HEK293 (cell line): Measurements from ENCODE around the gene PPIC.

ENCODE experiments used
- GLIS2 ChIP-seq: fragments of 450-650 bp; formaldehyde crosslinking; IDR thresholded peaks from 2 replicates; pipeline ENCODE4 v1.5.1; 2016; ENCODE audit warnings: missing biosample characterization, missing genetic modification characterization
- HIC1 ChIP-seq: fragments of 450-650 bp; formaldehyde crosslinking; IDR thresholded peaks from 2 replicates; pipeline ENCODE4 v1.5.1; 2016; ENCODE audit warnings: missing biosample characterization, missing genetic modification characterization
- IKZF3 ChIP-seq: fragments of 450-650 bp; IDR thresholded peaks from 2 replicates; pipeline ENCODE4 v1.5.0; 2018; ENCODE audit warnings: missing biosample characterization, mild to moderate bottlenecking, missing genetic modification characterization, moderate library complexity
- SCRT2 ChIP-seq: fragments of 450-650 bp; formaldehyde crosslinking; IDR thresholded peaks from 2 replicates; pipeline ENCODE4 v1.5.1; 2016; ENCODE audit warnings: missing biosample characterization, missing genetic modification characterization
- ZBTB20 ChIP-seq: fragments of 450-650 bp; formaldehyde crosslinking; IDR thresholded peaks from 2 replicates; pipeline ENCODE4 v1.5.1; 2016; ENCODE audit warnings: missing biosample characterization, missing genetic modification characterization
- ZIC2 ChIP-seq: fragments of 450-650 bp; formaldehyde crosslinking; IDR thresholded peaks from 2 replicates; pipeline ENCODE4 v1.5.1; 2016; ENCODE audit warnings: missing biosample characterization, missing genetic modification characterization
- ZNF114 ChIP-seq: fragments of 450-650 bp; formaldehyde crosslinking; IDR thresholded peaks from 2 replicates; pipeline ENCODE4 v1.5.0; 2017; ENCODE audit warnings: missing biosample characterization, missing genetic modification characterization
- ZNF138 ChIP-seq: fragments of 450-650 bp; formaldehyde crosslinking; IDR thresholded peaks from 2 replicates; pipeline ENCODE4 v1.5.1; 2016; ENCODE audit warnings: missing biosample characterization, missing genetic modification characterization, borderline replicate concordance
- ZNF140 ChIP-seq: fragments of 450-650 bp; formaldehyde crosslinking; IDR thresholded peaks from 2 replicates; pipeline ENCODE4 v1.5.1; 2016; ENCODE audit warnings: missing biosample characterization, missing genetic modification characterization
- ZNF148 ChIP-seq: fragments of 450-650 bp; formaldehyde crosslinking; IDR thresholded peaks from 2 replicates; pipeline ENCODE4 v1.5.0; 2017; ENCODE audit warnings: missing biosample characterization, missing genetic modification characterization, borderline replicate concordance
- ZNF184 ChIP-seq: fragments of 450-650 bp; IDR thresholded peaks from 2 replicates; pipeline ENCODE4 v1.5.1; 2018; ENCODE audit warnings: missing biosample characterization, mild to moderate bottlenecking, missing genetic modification characterization
- ZNF221 ChIP-seq: fragments of 450-650 bp; formaldehyde crosslinking; IDR thresholded peaks from 2 replicates; pipeline ENCODE4 v1.5.1; 2017; ENCODE audit warnings: missing biosample characterization, missing genetic modification characterization, borderline replicate concordance
- ZNF223 ChIP-seq: fragments of 450-650 bp; formaldehyde crosslinking; IDR thresholded peaks from 2 replicates; pipeline ENCODE4 v1.5.1; 2016; ENCODE audit warnings: missing biosample characterization, missing genetic modification characterization
- ZNF24 ChIP-seq: fragments of 450-650 bp; formaldehyde crosslinking; IDR thresholded peaks from 2 replicates; pipeline ENCODE4 v1.5.1; 2016; ENCODE audit warnings: missing biosample characterization, missing genetic modification characterization
- ZNF404 ChIP-seq: fragments of 450-650 bp; formaldehyde crosslinking; IDR thresholded peaks from 2 replicates; pipeline ENCODE4 v1.5.1; 2017; ENCODE audit warnings: missing biosample characterization, missing genetic modification characterization
- ZNF433 ChIP-seq: fragments of 450-650 bp; formaldehyde crosslinking; IDR thresholded peaks from 2 replicates; pipeline ENCODE4 v1.5.1; 2016; ENCODE audit warnings: missing biosample characterization, missing genetic modification characterization, low read depth
- ZNF48 ChIP-seq: fragments of 450-650 bp; formaldehyde crosslinking; IDR thresholded peaks from 2 replicates; pipeline ENCODE4 v1.5.1; 2016; ENCODE audit warnings: missing biosample characterization, missing genetic modification characterization
- ZNF623 ChIP-seq: fragments of 450-650 bp; formaldehyde crosslinking; IDR thresholded peaks from 2 replicates; pipeline ENCODE4 v1.5.1; 2016; ENCODE audit warnings: missing biosample characterization, missing genetic modification characterization
- ZNF701 ChIP-seq: fragments of 450-650 bp; formaldehyde crosslinking; IDR thresholded peaks from 2 replicates; pipeline ENCODE4 v1.5.1; 2016; ENCODE audit warnings: missing biosample characterization, missing genetic modification characterization
- ZNF843 ChIP-seq: fragments of 450-650 bp; formaldehyde crosslinking; IDR thresholded peaks from 2 replicates; pipeline ENCODE4 v1.5.1; 2016; ENCODE audit warnings: missing biosample characterization, missing genetic modification characterization
- TF ChIP-seq, protein P1 (sequence below): fragments of 450-650 bp; formaldehyde crosslinking; IDR thresholded peaks from 2 replicates; pipeline ENCODE4 v1.5.1; 2016; ENCODE audit warnings: missing biosample characterization, missing genetic modification characterization
- TF ChIP-seq, protein P2 (sequence below): fragments of 450-650 bp; formaldehyde crosslinking; IDR thresholded peaks from 2 replicates; pipeline ENCODE4 v1.5.1; 2016; ENCODE audit warnings: missing biosample characterization, missing genetic modification characterization
- TF ChIP-seq, protein P3 (sequence below): sonication (generic); formaldehyde crosslinking; IDR thresholded peaks from 2 replicates; pipeline ENCODE4 v1.8.1; 2022; ENCODE audit warnings: mild to moderate bottlenecking, moderate library complexity, missing genetic modification reagents
- TF ChIP-seq, protein P4 (sequence below): fragments of 450-650 bp; formaldehyde crosslinking; IDR thresholded peaks from 2 replicates; pipeline ENCODE4 v1.5.1; 2016; ENCODE audit warnings: missing biosample characterization, missing genetic modification characterization

PPIC gene

DNA sequence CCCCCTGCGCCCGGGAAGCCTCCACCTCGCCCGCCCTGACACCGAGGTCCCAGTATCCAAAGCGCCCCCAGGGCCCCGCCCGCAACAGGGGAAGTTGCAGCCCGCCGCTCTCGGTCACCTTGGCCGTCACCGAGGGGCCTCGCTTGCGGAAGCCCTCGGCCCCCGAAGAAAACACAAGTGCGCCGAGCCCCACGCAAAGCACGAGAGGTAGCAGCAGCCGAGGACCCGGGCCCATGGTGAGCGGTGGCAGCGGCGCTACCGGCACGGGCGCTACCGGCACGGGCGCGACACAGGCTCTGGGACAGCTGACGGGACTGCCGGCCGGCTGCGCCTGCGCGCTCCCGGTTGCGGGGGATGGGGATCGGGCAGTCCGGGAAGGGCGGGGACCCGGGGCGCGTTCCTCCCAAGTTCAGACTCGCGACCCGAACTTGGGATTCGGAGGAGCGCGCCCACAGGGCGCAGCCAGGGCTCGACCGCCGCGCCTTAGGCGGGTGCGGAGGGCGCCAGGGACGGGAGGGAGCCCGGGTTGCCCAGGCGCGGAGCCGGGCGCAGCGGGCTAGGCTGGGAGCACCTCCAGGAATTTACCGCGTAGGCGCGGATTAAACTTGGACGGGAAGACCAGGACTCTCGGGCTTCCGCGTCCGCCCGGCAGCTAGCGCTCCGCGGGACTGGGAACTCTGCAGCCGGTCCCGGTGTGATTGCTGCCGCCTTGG lies at the start of gene PPIC (continued):
- TF ChIP-seq ZNF843 (0 out of 2 replicates have a peak, but pooled peaks have one; percentile 51), ZNF623 (no peak), SCRT2 (tag by site-specific recombination) (no peak), ZNF148 (tag by site-specific recombination) (no peak), ZNF433 (no peak), ZNF140 (tag by site-specific recombination) (no peak), HIC1 (tag by site-specific recombination) (no peak; the same call in 1 of the 2 replicates), ZNF701 (no peak), GLIS2 (tag by site-specific recombination) (peak; percentile 70; the same call in 1 of the 2 replicates), ZNF48 (tag by site-specific recombination) (no peak), ZNF223 (tag by site-specific recombination) (no peak), ZNF138 (tag by site-specific recombination) (no peak), ZNF114 (tag by site-specific recombination) (no peak), ZNF24 (peak; percentile 43; the same call in 1 of the 2 replicates), ZNF221 (tag by site-specific recombination) (no peak), ZIC2 (no peak), ZBTB20 (peak; percentile 88), IKZF3 (tag by site-specific recombination) (peak; percentile 98), ZNF184 (tag by site-specific recombination) (no peak), ZNF404 (tag by site-specific recombination) (peak; percentile 20; the same call in 1 of the 2 replicates)
- TF ChIP-seq, protein P1, sequence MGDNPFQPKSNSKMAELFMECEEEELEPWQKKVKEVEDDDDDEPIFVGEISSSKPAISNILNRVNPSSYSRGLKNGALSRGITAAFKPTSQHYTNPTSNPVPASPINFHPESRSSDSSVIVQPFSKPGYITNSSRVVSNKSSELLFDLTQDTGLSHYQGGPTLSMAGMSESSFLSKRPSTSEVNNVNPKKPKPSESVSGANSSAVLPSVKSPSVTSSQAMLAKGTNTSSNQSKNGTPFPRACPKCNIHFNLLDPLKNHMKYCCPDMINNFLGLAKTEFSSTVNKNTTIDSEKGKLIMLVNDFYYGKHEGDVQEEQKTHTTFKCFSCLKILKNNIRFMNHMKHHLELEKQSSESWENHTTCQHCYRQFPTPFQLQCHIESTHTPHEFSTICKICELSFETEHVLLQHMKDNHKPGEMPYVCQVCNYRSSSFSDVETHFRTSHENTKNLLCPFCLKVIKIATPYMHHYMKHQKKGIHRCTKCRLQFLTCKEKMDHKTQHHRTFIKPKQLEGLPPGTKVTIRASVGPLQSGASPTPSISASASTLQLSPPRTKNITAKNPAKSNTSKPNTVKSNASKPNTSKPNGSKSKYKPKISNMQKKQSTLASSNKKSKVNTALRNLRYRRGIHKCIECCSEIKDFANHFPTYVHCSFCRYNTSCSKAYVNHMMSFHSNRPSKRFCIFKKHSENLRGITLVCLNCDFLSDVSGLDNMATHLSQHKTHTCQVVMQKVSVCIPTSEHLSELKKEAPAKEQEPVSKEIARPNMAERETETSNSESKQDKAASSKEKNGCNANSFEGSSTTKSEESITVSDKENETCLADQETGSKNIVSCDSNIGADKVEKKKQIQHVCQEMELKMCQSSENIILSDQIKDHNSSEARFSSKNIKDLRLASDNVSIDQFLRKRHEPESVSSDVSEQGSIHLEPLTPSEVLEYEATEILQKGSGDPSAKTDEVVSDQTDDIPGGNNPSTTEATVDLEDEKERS (tag by site-specific recombination): 0 out of 2 replicates have a peak, but pooled peaks have one; percentile 10
- TF ChIP-seq, protein P2, sequence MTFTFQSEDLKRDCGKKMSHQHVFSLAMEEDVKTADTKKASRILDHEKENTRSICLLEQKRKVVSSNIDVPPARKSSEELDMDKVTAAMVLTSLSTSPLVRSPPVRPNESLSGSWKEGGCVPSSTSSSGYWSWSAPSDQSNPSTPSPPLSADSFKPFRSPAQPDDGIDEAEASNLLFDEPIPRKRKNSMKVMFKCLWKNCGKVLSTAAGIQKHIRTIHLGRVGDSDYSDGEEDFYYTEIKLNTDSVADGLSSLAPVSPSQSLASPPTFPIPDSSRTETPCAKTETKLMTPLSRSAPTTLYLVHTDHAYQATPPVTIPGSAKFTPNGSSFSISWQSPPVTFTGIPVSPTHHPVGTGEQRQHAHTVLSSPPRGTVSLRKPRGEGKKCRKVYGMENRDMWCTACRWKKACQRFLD (tag by site-specific recombination): peak; percentile 99
- TF ChIP-seq, protein P3, sequence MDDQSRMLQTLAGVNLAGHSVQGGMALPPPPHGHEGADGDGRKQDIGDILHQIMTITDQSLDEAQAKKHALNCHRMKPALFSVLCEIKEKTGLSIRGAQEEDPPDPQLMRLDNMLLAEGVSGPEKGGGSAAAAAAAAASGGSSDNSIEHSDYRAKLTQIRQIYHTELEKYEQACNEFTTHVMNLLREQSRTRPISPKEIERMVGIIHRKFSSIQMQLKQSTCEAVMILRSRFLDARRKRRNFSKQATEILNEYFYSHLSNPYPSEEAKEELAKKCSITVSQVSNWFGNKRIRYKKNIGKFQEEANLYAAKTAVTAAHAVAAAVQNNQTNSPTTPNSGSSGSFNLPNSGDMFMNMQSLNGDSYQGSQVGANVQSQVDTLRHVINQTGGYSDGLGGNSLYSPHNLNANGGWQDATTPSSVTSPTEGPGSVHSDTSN (CRISPR knock-in tag): no peak
- TF ChIP-seq, protein P4, sequence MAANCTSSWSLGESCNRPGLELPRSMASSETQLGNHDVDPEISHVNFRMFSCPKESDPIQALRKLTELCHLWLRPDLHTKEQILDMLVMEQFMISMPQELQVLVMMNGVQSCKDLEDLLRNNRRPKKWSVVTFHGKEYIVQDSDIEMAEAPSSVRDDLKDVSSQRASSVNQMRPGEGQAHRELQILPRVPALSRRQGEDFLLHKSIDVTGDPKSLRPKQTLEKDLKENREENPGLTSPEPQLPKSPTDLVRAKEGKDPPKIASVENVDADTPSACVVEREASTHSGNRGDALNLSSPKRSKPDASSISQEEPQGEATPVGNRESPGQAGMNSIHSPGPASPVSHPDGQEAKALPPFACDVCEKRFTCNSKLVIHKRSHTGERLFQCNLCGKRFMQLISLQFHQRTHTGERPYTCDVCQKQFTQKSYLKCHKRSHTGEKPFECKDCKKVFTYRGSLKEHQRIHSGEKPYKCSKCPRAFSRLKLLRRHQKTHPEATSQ (tag by site-specific recombination): peak; percentile 41; the same call in 1 of the 2 replicates
